ENCODE data around the gene PFDN5.

PFDN5 gene

DNA sequence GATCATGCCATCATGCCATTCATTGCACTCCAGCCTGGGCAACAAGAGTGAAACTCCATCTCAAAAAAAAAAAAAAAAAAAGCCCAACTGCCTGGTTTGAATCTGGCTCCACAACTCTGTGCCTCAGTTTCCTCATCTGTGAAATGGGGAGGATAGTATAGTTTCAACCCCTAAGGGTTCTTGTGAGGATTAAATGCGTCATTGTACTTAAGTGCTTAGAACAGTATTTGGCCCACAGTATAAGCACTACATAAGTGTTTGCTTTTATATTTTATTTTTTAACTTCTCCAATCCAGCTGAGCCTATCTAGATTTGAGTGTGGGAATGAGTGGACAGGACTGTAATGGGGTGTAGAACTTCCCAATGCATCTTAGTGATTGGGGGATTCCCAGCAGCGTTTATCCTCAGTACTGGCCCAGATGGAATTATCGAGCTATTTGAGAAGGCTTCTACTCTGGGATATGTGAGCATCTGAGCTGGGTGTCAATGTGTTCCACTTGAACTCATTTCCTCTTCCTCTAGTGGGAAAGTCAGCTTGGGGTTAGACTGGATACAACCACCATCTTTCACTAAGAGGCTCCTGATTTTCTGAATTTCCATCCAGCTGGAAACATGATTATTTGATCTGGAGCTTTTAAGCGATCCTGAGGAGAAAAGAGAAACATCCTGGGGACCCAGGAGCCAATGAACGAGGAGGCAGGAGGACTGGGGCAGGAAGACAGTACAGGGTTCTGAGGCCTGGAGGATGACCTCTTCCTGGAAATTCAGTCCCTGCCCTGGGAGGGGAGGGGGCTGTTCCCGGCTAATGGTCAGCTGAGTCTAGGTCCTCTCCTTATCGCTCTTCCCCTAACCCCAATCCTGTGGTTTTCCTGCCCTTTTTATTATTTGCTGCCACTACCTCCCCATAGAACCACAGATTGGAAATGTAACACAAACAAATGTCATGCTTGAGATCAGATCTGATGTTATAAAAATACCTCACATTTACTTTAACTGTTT, 36.5 kb upstream of the PFDN5 start:
- TF ChIP-seq, protein P1, sequence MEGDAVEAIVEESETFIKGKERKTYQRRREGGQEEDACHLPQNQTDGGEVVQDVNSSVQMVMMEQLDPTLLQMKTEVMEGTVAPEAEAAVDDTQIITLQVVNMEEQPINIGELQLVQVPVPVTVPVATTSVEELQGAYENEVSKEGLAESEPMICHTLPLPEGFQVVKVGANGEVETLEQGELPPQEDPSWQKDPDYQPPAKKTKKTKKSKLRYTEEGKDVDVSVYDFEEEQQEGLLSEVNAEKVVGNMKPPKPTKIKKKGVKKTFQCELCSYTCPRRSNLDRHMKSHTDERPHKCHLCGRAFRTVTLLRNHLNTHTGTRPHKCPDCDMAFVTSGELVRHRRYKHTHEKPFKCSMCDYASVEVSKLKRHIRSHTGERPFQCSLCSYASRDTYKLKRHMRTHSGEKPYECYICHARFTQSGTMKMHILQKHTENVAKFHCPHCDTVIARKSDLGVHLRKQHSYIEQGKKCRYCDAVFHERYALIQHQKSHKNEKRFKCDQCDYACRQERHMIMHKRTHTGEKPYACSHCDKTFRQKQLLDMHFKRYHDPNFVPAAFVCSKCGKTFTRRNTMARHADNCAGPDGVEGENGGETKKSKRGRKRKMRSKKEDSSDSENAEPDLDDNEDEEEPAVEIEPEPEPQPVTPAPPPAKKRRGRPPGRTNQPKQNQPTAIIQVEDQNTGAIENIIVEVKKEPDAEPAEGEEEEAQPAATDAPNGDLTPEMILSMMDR (IDR thresholded peaks at IDR 0.05; ENCODE audit: extremely low read depth, insufficient read depth, missing control alignments), result no peak
- DNase-seq (ENCODE audit: low spot score), result no peak
- in situ Hi-C loops (cut with MboI; ENCODE audit: low pct_unique_long_range_greater_than_20kb, low sequenced_read_pairs, unreplicated experiment), result no loop called here

DNA sequence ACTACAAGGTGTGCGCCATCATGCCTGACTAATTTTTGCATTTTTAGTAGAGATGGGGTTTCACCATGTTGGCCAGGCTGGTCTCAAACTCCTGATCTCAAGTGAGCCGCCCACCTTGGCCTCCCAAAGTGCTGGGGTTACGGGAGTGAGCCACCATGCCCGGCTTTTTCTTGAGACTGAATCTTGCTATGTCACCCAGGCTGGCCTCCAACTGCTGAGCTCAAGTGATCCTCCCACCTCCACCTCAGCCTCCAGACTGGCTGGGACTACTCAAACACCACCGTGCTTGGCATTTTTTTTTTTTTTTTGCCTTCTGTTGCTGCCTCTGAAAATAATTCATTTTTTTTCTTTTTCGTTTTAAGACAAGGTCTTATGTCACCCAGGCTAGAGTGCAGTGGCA, 35.5 kb upstream of the PFDN5 start:
- in situ Hi-C loops (cut with MboI; ENCODE audit: low pct_unique_long_range_greater_than_20kb, low sequenced_read_pairs, unreplicated experiment), result no loop called here

DNA sequence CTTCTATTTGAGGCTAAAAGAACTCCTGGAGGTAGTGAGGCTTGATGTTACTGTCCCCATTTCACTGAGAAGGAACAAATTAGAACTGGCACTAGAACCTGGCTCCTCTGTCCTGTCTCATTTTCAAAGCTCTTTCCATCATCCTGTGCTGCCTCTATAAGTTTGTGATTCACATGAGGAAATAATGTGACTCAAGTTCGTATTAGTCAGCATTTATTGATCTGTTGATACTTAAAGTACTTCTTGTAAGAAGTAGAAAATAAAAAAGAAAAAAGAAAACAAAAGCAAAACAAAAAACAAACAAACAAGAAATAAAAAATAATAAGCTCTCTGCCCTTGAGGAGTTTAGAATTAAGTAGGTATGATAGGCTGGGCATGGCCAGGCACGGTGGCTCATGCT, 29.6 kb upstream of the PFDN5 start:
- in situ Hi-C loops (cut with MboI; ENCODE audit: low pct_unique_long_range_greater_than_20kb, low sequenced_read_pairs, unreplicated experiment), result no loop called here
- TF ChIP-seq, protein P1 (IDR thresholded peaks at IDR 0.05; ENCODE audit: extremely low read depth, insufficient read depth, missing control alignments), result no peak
- DNase-seq (ENCODE audit: low spot score), result no peak

More for the DNA sequence above, 35.5 kb upstream of the PFDN5 start:
- DNase-seq (ENCODE audit: low spot score), result no peak
- TF ChIP-seq, protein P1 (IDR thresholded peaks at IDR 0.05; ENCODE audit: extremely low read depth, insufficient read depth, missing control alignments), result no peak

DNA sequence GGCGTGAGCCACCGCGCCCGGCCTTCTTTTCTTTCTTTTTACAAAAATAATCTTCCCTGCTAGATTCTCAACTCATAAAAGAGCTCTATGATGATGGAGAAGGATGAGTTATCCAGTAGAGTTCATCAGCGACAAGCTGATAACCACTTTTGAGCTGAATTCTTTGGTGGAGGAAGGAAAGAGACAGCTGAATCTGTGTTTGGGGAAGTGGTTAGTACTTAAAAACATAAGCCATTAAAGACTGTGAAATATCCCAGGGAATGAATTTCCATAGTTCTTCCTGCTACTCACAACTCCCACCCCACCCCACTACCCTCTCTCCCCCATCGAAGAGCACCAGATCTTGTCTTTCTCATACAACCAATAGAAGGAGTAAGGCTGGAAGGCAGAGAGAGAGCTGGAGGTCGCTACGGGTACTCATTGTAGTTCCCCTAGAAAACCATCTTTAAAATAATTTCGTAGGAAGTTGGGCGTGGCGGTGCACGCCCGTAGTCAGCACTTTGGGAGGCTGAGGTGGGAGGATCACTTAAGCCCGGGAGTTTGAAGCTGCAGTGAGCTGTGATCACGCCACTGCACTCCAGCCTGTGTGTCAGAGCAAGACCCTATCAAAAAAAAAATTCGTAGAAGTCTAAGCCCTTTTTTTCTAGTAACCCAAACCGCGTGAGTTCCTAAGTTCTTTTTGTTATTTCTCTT, 27.9 kb upstream of the PFDN5 start:
- TF ChIP-seq, protein P1 (IDR thresholded peaks at IDR 0.05; ENCODE audit: extremely low read depth, insufficient read depth, missing control alignments), result no peak
- in situ Hi-C loops (cut with MboI; ENCODE audit: low pct_unique_long_range_greater_than_20kb, low sequenced_read_pairs, unreplicated experiment), result no loop called here
- no peak for DNase-seq (ENCODE audit: low spot score)

DNA sequence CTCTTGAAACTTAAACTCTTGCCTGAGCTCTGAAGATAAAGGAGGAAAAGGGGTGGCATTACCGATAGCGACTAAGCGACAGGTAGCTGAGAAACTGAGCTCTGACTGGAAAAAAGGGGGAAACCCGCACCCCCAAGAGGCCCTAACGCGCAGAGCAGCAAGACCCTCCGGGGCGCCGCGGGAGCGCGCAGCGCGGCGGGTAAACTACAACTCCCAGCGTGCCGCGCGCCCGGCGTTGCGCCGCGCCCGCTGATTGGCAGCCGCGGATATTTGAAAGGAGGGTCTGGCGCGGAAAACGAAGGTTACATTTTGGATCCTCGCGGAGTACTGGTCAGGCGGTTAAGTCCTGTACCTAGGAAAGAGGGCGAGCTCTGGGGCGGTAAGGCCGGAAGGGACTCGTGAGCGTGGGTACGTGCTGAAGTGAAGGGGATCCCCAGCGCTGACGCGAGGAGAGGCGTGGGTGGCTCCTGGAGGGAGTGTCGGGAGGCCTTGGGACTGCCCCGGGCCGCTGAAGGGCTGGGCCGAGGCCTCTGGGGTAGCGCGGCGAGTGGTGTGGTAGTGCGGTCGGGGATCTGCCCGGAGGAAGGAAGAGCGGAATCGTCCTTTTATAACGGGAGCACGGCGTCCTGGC, 27.2 kb upstream of the PFDN5 start, which contains the start of gene ESPL1:
ESPL1 (plus strand) TSS at position 301 of the 631 bp plus-strand sequence. CDS start 468 bp downstream, outside the sequence.
- DNase-seq (ENCODE audit: low spot score), result peak; percentile 92
- in situ Hi-C loops (cut with MboI; ENCODE audit: low pct_unique_long_range_greater_than_20kb, low sequenced_read_pairs, unreplicated experiment), result no loop called here
- TF ChIP-seq, protein P1 (IDR thresholded peaks at IDR 0.05; ENCODE audit: extremely low read depth, insufficient read depth, missing control alignments), result peak; percentile 47
